NCI-H2029 treated with DMSO at 0.1 percent for 48 hours (cell line): Measurements from ENCODE around the gene PANX1.

Source experiments
- DNase-seq: peaks from one replicate; lab custom pipeline; 2025; lab: John Stamatoyannopoulos, UW

Gene PANX1

GRCh38 chr11:94129512-94130297 is 1.1 kb downstream of the PANX1 start:
- DNase-seq: peak; percentile 43

- DNase-seq: no peak
Observed at GRCh38 chr11:94130298-94131046, 1.8 kb downstream of the PANX1 start.

GRCh38 chr11:94131047-94131717 is 2.5 kb downstream of the PANX1 start:
- DNase-seq: no peak

GRCh38 chr11:94131718-94132115 is 3.1 kb downstream of the PANX1 start:
- no peak for DNase-seq

- no peak for DNase-seq
Observed at GRCh38 chr11:94132152-94132558, 3.5 kb downstream of the PANX1 start.

- DNase-seq: no peak
Observed at GRCh38 chr11:94132823-94133408, 4.3 kb downstream of the PANX1 start.

- no peak for DNase-seq
Observed at GRCh38 chr11:94133752-94134151, 5.1 kb downstream of the PANX1 start.

- no peak for DNase-seq
Observed at GRCh38 chr11:94134651-94135512, 6.2 kb downstream of the PANX1 start.

GRCh38 chr11:94139416-94139815 is 10.8 kb downstream of the PANX1 start:
- no peak for DNase-seq

GRCh38 chr11:94140154-94140655 is 11.6 kb downstream of the PANX1 start:
- no peak for DNase-seq

GRCh38 chr11:94141511-94142307 is 13.1 kb downstream of the PANX1 start:
- DNase-seq: no peak

- no peak for DNase-seq
Observed at GRCh38 chr11:94142308-94143281, 14.0 kb downstream of the PANX1 start.

GRCh38 chr11:94144216-94144615 is 15.6 kb downstream of the PANX1 start:
- no peak for DNase-seq

GRCh38 chr11:94144664-94145063 is 16.0 kb downstream of the PANX1 start:
- DNase-seq: no peak

GRCh38 chr11:94145431-94145830 is 16.8 kb downstream of the PANX1 start:
- no peak for DNase-seq

- no peak for DNase-seq
Observed at GRCh38 chr11:94145916-94146315, 17.3 kb downstream of the PANX1 start.

GRCh38 chr11:94147433-94147845 is 18.8 kb downstream of the PANX1 start:
- no peak for DNase-seq

- no peak for DNase-seq
Observed at GRCh38 chr11:94148189-94148588, 19.5 kb downstream of the PANX1 start.

- DNase-seq: no peak
Observed at GRCh38 chr11:94149431-94150017, 20.9 kb downstream of the PANX1 start.
